Measurements from ENCODE around the gene MAP3K21.

MAP3K21 gene

GRCh38 chr1:233295237-233295974 is 32.1 kb upstream of the MAP3K21 start, which contains the start of gene PCNX2 (continued):
- TF ChIP-seq PRDM2 (tag by site-specific recombination; IDR thresholded peaks at IDR 0.05; ENCODE audit: borderline replicate concordance) (no peak), ZNF704 (tag by site-specific recombination; IDR thresholded peaks at IDR 0.05) (no peak), ZNF248 (tag by site-specific recombination; IDR thresholded peaks at IDR 0.05) (no peak), ZNF133 (tag by site-specific recombination; IDR thresholded peaks at IDR 0.05) (no peak), ZNF660 (tag by site-specific recombination; IDR thresholded peaks at IDR 0.05) (peak; percentile 83), KLF9 (tag by site-specific recombination; IDR thresholded peaks at IDR 0.05; ENCODE audit: low read depth) (no peak), ZNF677 (tag by site-specific recombination; IDR thresholded peaks at IDR 0.05) (peak; percentile 52), ZNF837 (tag by site-specific recombination; IDR thresholded peaks at IDR 0.05) (no peak), ZNF24 (tag by site-specific recombination; IDR thresholded peaks at IDR 0.05) (peak; percentile 4; the same call in 1 of the 2 replicates), ZSCAN18 (tag by site-specific recombination; IDR thresholded peaks at IDR 0.05) (peak; percentile 43; the same call in 1 of the 2 replicates), REPIN1 (tag by site-specific recombination; IDR thresholded peaks at IDR 0.05; ENCODE audit: low read depth) (no peak; the same call in 1 of the 2 replicates), FEZF1 (tag by site-specific recombination; IDR thresholded peaks at IDR 0.05) (no peak), ZNF341 (tag by site-specific recombination; IDR thresholded peaks at IDR 0.05; ENCODE audit: low read depth) (peak; percentile 87), ZBTB49 (tag by site-specific recombination; IDR thresholded peaks at IDR 0.05; ENCODE audit: low read depth) (no peak), PATZ1 (tag by site-specific recombination; IDR thresholded peaks at IDR 0.05) (peak; percentile 94), HOXA7 (CRISPR knock-in tag; IDR thresholded peaks at IDR 0.05; ENCODE audit: borderline replicate concordance) (no peak), ZNF580 (tag by site-specific recombination; IDR thresholded peaks at IDR 0.05) (peak; percentile 79; the same call in 1 of the 2 replicates), ZNF658 (tag by site-specific recombination; IDR thresholded peaks at IDR 0.05) (no peak), ZBTB11 (tag by site-specific recombination; conservative IDR thresholded peaks at IDR 0.05; ENCODE audit: low read depth) (no peak; the same call in none of the 2 replicates), ZNF776 (tag by site-specific recombination; IDR thresholded peaks at IDR 0.05; ENCODE audit: borderline replicate concordance) (no peak), ZNF416 (tag by site-specific recombination; IDR thresholded peaks at IDR 0.05) (no peak), BCL11B (tag by site-specific recombination; IDR thresholded peaks at IDR 0.05; ENCODE audit: low read depth) (no peak; the same call in 1 of the 2 replicates)

All from HEK293 (cell line).